GM12878 (cell line): ENCODE data around the gene S100A3. TPM values are rescaled to one million over a fixed set of nuclear protein-coding genes. Genes with fewer than 3 reads are reported as not detected.

Source experiments
- ATAC-seq: fragments of 200-7000 bp; cut with Tn5 transposase; 3 replicates; pipeline ENCODE4 v1.9.1; 2020; ENCODE audit warnings: mild to moderate bottlenecking, moderate library complexity
- BruUV-seq: library from RNA; stranded (reverse); fragments of 400-500 nt; replicated peaks from 2 replicates; lab custom pipeline; 2021; lab: Mats Ljungman, UMichigan
- CTCF ChIA-PET: fragments of 300-600 bp; sonication (Branson Sonifier 250); formaldehyde crosslinking; extraction: SDS; loops from one replicate; lab custom pipeline; 2021; ENCODE audit warnings: inconsistent platforms; lab: Yijun Ruan, JAX
- POLR2A ChIA-PET: fragments of 350-600 bp; formaldehyde crosslinking; extraction: SDS; loops from one replicate; lab custom pipeline; 2021; ENCODE audit warnings: inconsistent platforms; lab: Charles Lee
- RAD21 ChIA-PET: fragments of 300-600 bp; sonication (Branson Sonifier 250); formaldehyde crosslinking; loops from one replicate; lab custom pipeline; 2023; ENCODE audit warnings: antibody characterized with exemption; ENCODE audit not compliant: unreplicated experiment; lab: Charles Lee
- SMC1A ChIA-PET: fragments of 300-600 bp; sonication (Branson Sonifier 250); formaldehyde crosslinking; loops from one replicate; lab custom pipeline; 2023; ENCODE audit not compliant: unreplicated experiment, uncharacterized antibody; lab: Charles Lee
- DNase-seq: peaks from one replicate; pipeline ENCODE4 v3.0.0-alpha.2; 2011; ENCODE audit warnings: low read depth, low spot score
- FAIRE-seq: peaks from 3 replicates; lab custom pipeline; 2011; peaks lifted over from hg19 to GRCh38; lab: Jason Lieb, UNC
- H2AFZ ChIP-seq: 2 replicates; pipeline ENCODE4 v1.6.0; 2011; ENCODE audit warnings: low read depth, low read length, control low read depth; ENCODE audit not compliant: control insufficient read depth
- H3K27ac ChIP-seq: 2 replicates; pipeline ENCODE4 v1.5.1; 2011; ENCODE audit warnings: control low read depth; ENCODE audit not compliant: control insufficient read depth, insufficient read depth
- H3K27me3 ChIP-seq, 2 experiments: replicated peaks in 1 of 2; 2 replicates each; pipeline versions ENCODE4 v1.6.0 to v1.6.1; 2011; ENCODE audit warnings: low read length in 1 of 2; ENCODE audit not compliant: control insufficient read depth in 2 of 2, insufficient read depth in 2 of 2
- H3K36me3 ChIP-seq, 2 experiments: 2 replicates each; pipeline ENCODE4 v1.5.1; 2011; ENCODE audit warnings: low read length in 1 of 2; ENCODE audit not compliant: control insufficient read depth in 2 of 2, insufficient read depth in 2 of 2
- H3K4me1 ChIP-seq: 2 replicates; pipeline ENCODE4 v1.6.1; 2011; ENCODE audit warnings: mild to moderate bottlenecking, low read length, moderate library complexity, mixed read lengths; ENCODE audit not compliant: control insufficient read depth, insufficient read depth
- H3K4me2 ChIP-seq: 2 replicates; pipeline ENCODE4 v1.6.0; 2011; ENCODE audit warnings: control low read depth; ENCODE audit not compliant: control insufficient read depth, insufficient read depth
- H3K4me3 ChIP-seq: fragments of 200-600 bp; sonication (generic); 2 replicates; pipeline ENCODE4 v1.5.1; 2016
- H3K79me2 ChIP-seq: 2 replicates; pipeline ENCODE4 v1.6.0; 2011; ENCODE audit warnings: low read length; ENCODE audit not compliant: control insufficient read depth, insufficient read depth
- H3K9ac ChIP-seq: 2 replicates; pipeline ENCODE4 v1.8.0; 2011; ENCODE audit warnings: low read length, control low read depth, mixed read lengths; ENCODE audit not compliant: control insufficient read depth, insufficient read depth
- H3K9me3 ChIP-seq: replicated peaks from 3 replicates; pipeline ENCODE4 v1.5.1; 2011; ENCODE audit warnings: mild to moderate bottlenecking, low read length; ENCODE audit not compliant: control insufficient read depth, insufficient read depth
- H4K20me1 ChIP-seq: 2 replicates; pipeline ENCODE4 v1.6.0; 2011; ENCODE audit not compliant: control insufficient read depth, insufficient read depth
- CHD1 ChIP-seq: IDR thresholded peaks from 2 replicates; pipeline ENCODE4 v1.6.1; 2012; ENCODE audit warnings: low read depth, low read length, improper control_type of control experiment
- DPF2 ChIP-seq: fragments of 450-650 bp; IDR thresholded peaks from 2 replicates; pipeline ENCODE4 v1.6.1; 2017; ENCODE audit warnings: mild to moderate bottlenecking
- MEF2B ChIP-seq: fragments of 450-650 bp; IDR thresholded peaks from 2 replicates; pipeline ENCODE4 v1.6.1; 2018; ENCODE audit warnings: mild to moderate bottlenecking, moderate library complexity; ENCODE audit not compliant: partially characterized antibody, poor library complexity, severe bottlenecking
- MLLT1 ChIP-seq: fragments of 450-650 bp; IDR thresholded peaks from 2 replicates; pipeline ENCODE4 v1.6.1; 2016; ENCODE audit warnings: mild to moderate bottlenecking
- MTA3 ChIP-seq: IDR thresholded peaks from 2 replicates; pipeline ENCODE4 v1.6.1; 2012; ENCODE audit warnings: low read length, inconsistent platforms, borderline replicate concordance
- NRF1 ChIP-seq: conservative IDR thresholded peaks from 2 replicates; pipeline ENCODE4 v1.6.1; 2011; ENCODE audit warnings: mild to moderate bottlenecking, low read depth, low read length, improper control_type of control experiment
- RAD51 ChIP-seq: fragments of 450-650 bp; IDR thresholded peaks from 2 replicates; pipeline ENCODE4 v1.6.1; 2016; ENCODE audit warnings: moderate library complexity, mild to moderate bottlenecking, inconsistent platforms
- ZNF207 ChIP-seq: fragments of 450-650 bp; IDR thresholded peaks from 2 replicates; pipeline ENCODE4 v1.6.1; 2014; ENCODE audit warnings: antibody characterized with exemption, mild to moderate bottlenecking, borderline replicate concordance
- WGBS: methylation state at CpG from one replicate; pipeline ENCODE4 v1.1.6; 2016; ENCODE audit warnings: low lambda C conversion rate; ENCODE audit not compliant: insufficient replicate concordance, insufficient coverage; ENCODE audit errors: missing lambda C conversion rate; 5-methylcytosine and 5-hydroxymethylcytosine counted together
- in situ Hi-C: fragments of 300-500 bp; cut with MboI; formaldehyde crosslinking; loops from 9 replicates; pipeline ENCODE4 v1.14.3; 2018; ENCODE audit warnings: mixed read lengths
- intact Hi-C: fragments of 100-400 bp; cut with micrococcal nuclease; formaldehyde crosslinking; loops from one replicate; pipeline ENCODE4 v1.14.2; 2022; ENCODE audit not compliant: unreplicated experiment
- polyA plus RNA-seq, 11 experiments: library from polyadenylated mRNA; depleted of rRNA in 4 of 11; unstranded in 6 of 11; stranded (reverse) in 5 of 11; fragments of >200 nt; fragmentation: Nextera tagmentation in 4 of 11; fragmentation: Illumina TruSeq in 1 of 11; extraction: Ambion mirVana in 4 of 11; extraction: Trizol in 1 of 11; gene quantifications; 1 replicate in 1 of 11; 2 replicates in 10 of 11; pipeline versions ENCODE4 v1.2.1 to v1.2.3, GENCODE V29; 2011 to 2016; ENCODE audit warnings: inconsistent platforms in 2 of 11, missing spikeins in 2 of 11, low read depth in 1 of 11
- total RNA-seq, 4 experiments: library from RNA; depleted of rRNA in 3 of 4; stranded (reverse); fragments of >200 nt in 3 of 4; fragmentation: Illumina TruSeq in 1 of 4; extraction: Trizol in 1 of 4; gene quantifications; 2 replicates each; pipeline versions ENCODE4 v1.2.1 to v1.2.3, GENCODE V29; 2013 to 2021
- TF ChIP-seq, protein P1 (sequence below): IDR thresholded peaks from 2 replicates; pipeline ENCODE4 v1.6.1; 2012; ENCODE audit warnings: low read depth, low read length, improper control_type of control experiment

Gene S100A3
- total and polyA plus RNA-seq, 10 of the 15 experiments (the other 5 are each of a cell fraction or from before 2014, with no cell fraction given) = 0.32 to 0.45 TPM; not detected in 8

DNA sequence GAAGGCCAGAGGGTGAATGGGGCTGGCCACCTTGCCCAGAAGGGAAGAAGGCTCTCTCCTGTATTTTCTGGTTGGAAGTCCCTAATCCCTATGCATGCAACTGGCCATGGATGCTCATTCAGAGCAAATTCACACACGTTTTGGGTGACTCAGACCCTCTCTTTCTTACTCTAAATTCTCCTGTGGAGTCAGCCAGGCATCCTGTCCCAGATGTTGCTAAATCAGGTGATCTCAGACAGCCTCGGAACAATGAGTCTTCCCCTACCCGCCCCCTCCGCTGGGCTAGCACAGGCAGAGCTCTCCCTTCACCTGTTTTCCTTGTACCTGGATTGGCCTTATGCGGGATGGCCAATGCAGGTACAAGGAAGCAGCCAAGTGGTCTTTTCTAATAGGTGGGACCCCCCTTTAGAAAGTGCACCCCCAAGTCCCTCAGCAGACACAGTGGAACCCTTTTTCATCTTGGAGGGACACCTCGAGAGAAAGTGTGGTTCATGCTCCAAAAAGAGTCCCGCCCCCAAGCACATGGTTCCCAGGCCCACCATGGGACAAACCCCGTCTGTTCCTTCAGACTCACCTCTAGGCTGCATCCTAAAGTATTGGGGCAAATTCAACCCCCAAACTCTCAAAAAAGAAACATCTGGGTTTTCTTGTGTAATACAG is 21.9 kb downstream of the S100A3 start:
- no TSS peak for BruUV-seq
- no peak for TF ChIP-seq MLLT1
- no peak for TF ChIP-seq RAD51
- no peak for TF ChIP-seq ZNF207
- TF ChIP-seq, protein P1, sequence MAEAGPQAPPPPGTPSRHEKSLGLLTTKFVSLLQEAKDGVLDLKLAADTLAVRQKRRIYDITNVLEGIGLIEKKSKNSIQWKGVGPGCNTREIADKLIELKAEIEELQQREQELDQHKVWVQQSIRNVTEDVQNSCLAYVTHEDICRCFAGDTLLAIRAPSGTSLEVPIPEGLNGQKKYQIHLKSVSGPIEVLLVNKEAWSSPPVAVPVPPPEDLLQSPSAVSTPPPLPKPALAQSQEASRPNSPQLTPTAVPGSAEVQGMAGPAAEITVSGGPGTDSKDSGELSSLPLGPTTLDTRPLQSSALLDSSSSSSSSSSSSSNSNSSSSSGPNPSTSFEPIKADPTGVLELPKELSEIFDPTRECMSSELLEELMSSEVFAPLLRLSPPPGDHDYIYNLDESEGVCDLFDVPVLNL = no peak
- no peak for TF ChIP-seq DPF2
- no peak for TF ChIP-seq NRF1
- TF ChIP-seq MTA3 = no peak
- no peak for TF ChIP-seq CHD1
- no peak for TF ChIP-seq MEF2B
- ChIA-PET RAD21 (no interaction called here), SMC1A (no interaction called here), POLR2A (no interaction called here), CTCF (interaction anchor here (4.2 kb wide), 1 partner anchor 16 kb away, joined by 22 read pairs; no protein-coding TSS in a partner anchor)
- Histone ChIP-seq H3K4me2 (no peak overlapping the region), H3K4me3 (no peak overlapping the region), H3K27ac (no peak overlapping the region), H3K27me3 (0 out of 4 replicates have a peak, but pooled peaks cover 0 to 3% of the 10 kb centered on the region in 2 experiments), H2AFZ (no peak overlapping the region), H3K4me1 (no peaks in the 10 kb centered on the region), H3K36me3 (no peaks in the 10 kb centered on the region), H3K9me3 (no peaks in the 10 kb centered on the region), H3K79me2 (no peaks in the 10 kb centered on the region), H4K20me1 (no peaks in the 10 kb centered on the region), H3K9ac (no peak overlapping the region)
- DNase-seq (no peak), FAIRE-seq (no peak), ATAC-seq (no peak)
- intact Hi-C loops = no loop called here
- 37% methylated on average over 8 of the region's 8 CpGs for WGBS
- in situ Hi-C loops = no loop called here
